H1 (cell line): ENCODE data around the gene DVL3. TPM values are rescaled to one million over a fixed set of nuclear protein-coding genes. Genes with fewer than 3 reads are reported as not detected.

Experiments
- CTCF ChIA-PET: fragments of 300-600 bp; sonication (Branson Sonifier 250); formaldehyde crosslinking; loops from one replicate; lab custom pipeline; 2021; ENCODE audit not compliant: partially characterized antibody; lab: Charles Lee
- POLR2A ChIA-PET: fragments of 300-600 bp; sonication (Branson Sonifier 250); formaldehyde crosslinking; loops from one replicate; lab custom pipeline; 2021; ENCODE audit warnings: inconsistent platforms; ENCODE audit not compliant: partially characterized antibody; lab: Charles Lee
- DNase-seq, 2 experiments: peaks; one replicate each; pipeline versions ENCODE4 v3.0.0 to v3.0.0-alpha.2; 2010 to 2022; ENCODE audit warnings: low spot score in 2 of 2, low read depth in 1 of 2, mixed read lengths in 1 of 2
- FAIRE-seq: peaks from 2 replicates; lab custom pipeline; 2011; peaks lifted over from hg19 to GRCh38; lab: Jason Lieb, UNC
- H2AFZ ChIP-seq: 2 replicates; pipeline ENCODE4 v1.8.1; 2012; ENCODE audit warnings: low read length, inconsistent platforms
- H2AK5ac ChIP-seq: 2 replicates; pipeline ENCODE4 v1.6.1; 2013; ENCODE audit warnings: low read depth, low read length
- H2BK120ac ChIP-seq: replicated peaks from 2 replicates; pipeline ENCODE3; 2013; ENCODE audit warnings: low read depth, low read length, inconsistent platforms
- H2BK12ac ChIP-seq: 2 replicates; pipeline ENCODE4 v1.6.1; 2013; ENCODE audit warnings: low read depth, low read length
- H2BK15ac ChIP-seq: 2 replicates; pipeline ENCODE4 v1.6.1; 2013; ENCODE audit warnings: low read length
- H2BK20ac ChIP-seq: 2 replicates; pipeline ENCODE4 v1.6.1; 2013; ENCODE audit warnings: low read length
- H2BK5ac ChIP-seq: 2 replicates; pipeline ENCODE4 v1.6.1; 2013; ENCODE audit warnings: low read depth, low read length
- H3K14ac ChIP-seq: 2 replicates; pipeline ENCODE4 v1.6.1; 2013; ENCODE audit warnings: inconsistent platforms; ENCODE audit not compliant: insufficient read length
- H3K18ac ChIP-seq: 2 replicates; pipeline ENCODE4 v1.6.1; 2013; ENCODE audit warnings: low read length; ENCODE audit errors: extremely low read depth
- H3K23ac ChIP-seq: 2 replicates; pipeline ENCODE4 v1.6.1; 2013; ENCODE audit warnings: inconsistent platforms; ENCODE audit not compliant: insufficient read length
- H3K23me2 ChIP-seq: 2 replicates; pipeline ENCODE4 v1.6.1; 2013; ENCODE audit warnings: low read depth, low read length
- H3K27ac ChIP-seq: 2 replicates; pipeline ENCODE4 v1.6.1; 2011; ENCODE audit warnings: low read depth, low read length, inconsistent platforms
- H3K27me3 ChIP-seq, 4 experiments: replicated peaks in 1 of 4; 1 replicate in 1 of 4; 2 replicates in 3 of 4; pipeline versions ENCODE4 v1.6.1 to v1.8.1; 2011 to 2013; ENCODE audit warnings: low read length in 3 of 4, mild to moderate bottlenecking in 3 of 4, inconsistent platforms in 2 of 4, mixed read lengths in 2 of 4, moderate library complexity in 1 of 4; ENCODE audit not compliant: control insufficient read depth in 3 of 4, insufficient read depth in 3 of 4; ENCODE audit errors: extremely low read depth in 1 of 4
- H3K36me3 ChIP-seq, 4 experiments: 2 replicates each; pipeline versions ENCODE4 v1.6.1 to v1.8.1; 2011 to 2013; ENCODE audit warnings: mild to moderate bottlenecking in 4 of 4, low read length in 3 of 4, moderate library complexity in 2 of 4, control low read depth in 1 of 4, inconsistent platforms in 1 of 4; ENCODE audit not compliant: insufficient read depth in 4 of 4, control insufficient read depth in 2 of 4
- H3K4ac ChIP-seq: replicated peaks from 2 replicates; pipeline ENCODE3; 2013; ENCODE audit warnings: low read length, low read depth, mixed read lengths, inconsistent platforms; ENCODE audit not compliant: insufficient read length
- H3K4me1 ChIP-seq, 4 experiments: replicated peaks in 1 of 4; 1 replicate in 1 of 4; 2 replicates in 3 of 4; pipeline versions ENCODE4 v1.6.1 to v1.8.1; 2011 to 2013; ENCODE audit warnings: low read length in 3 of 4, inconsistent platforms in 2 of 4, mixed read lengths in 1 of 4; ENCODE audit not compliant: insufficient read depth in 4 of 4, control insufficient read depth in 3 of 4
- H3K4me2 ChIP-seq, 2 experiments: 2 replicates each; pipeline versions ENCODE4 v1.6.1 to v1.8.1; 2011 to 2013; ENCODE audit warnings: low read depth in 2 of 2, low read length in 2 of 2, control low read depth in 1 of 2, inconsistent platforms in 1 of 2, mild to moderate bottlenecking in 1 of 2; ENCODE audit not compliant: insufficient read depth in 1 of 2
- H3K4me3 ChIP-seq, 4 experiments: fragments of 200-600, 300-600 bp in 1 of 4; sonication (generic), shearing (Covaris generic), sonication (Bioruptor Twin) in 1 of 4; 2 replicates each; pipeline versions ENCODE4 v1.5.1 to v1.8.1; 2011 to 2016; ENCODE audit warnings: low read length in 4 of 4, low read depth in 3 of 4, control low read depth in 2 of 4, inconsistent platforms in 2 of 4, mild to moderate bottlenecking in 2 of 4, mixed read lengths in 1 of 4, moderate library complexity in 1 of 4; ENCODE audit not compliant: insufficient read depth in 2 of 4; ENCODE audit errors: extremely low read depth in 1 of 4
- H3K56ac ChIP-seq: replicated peaks from 2 replicates; pipeline ENCODE3; 2013; ENCODE audit warnings: low read depth, mild to moderate bottlenecking, mixed read lengths, low read length, inconsistent platforms; ENCODE audit not compliant: insufficient read length
- H3K79me1 ChIP-seq: 2 replicates; pipeline ENCODE4 v1.6.1; 2013; ENCODE audit warnings: low read depth, low read length, control low read depth
- H3K79me2 ChIP-seq, 2 experiments: 2 replicates each; pipeline versions ENCODE4 v1.6.1 to v1.8.1; 2012 to 2013; ENCODE audit warnings: low read length in 2 of 2, mild to moderate bottlenecking in 2 of 2, inconsistent platforms in 1 of 2; ENCODE audit not compliant: insufficient read depth in 2 of 2, control insufficient read depth in 1 of 2
- H3K9ac ChIP-seq, 4 experiments: replicated peaks in 1 of 4; 1 replicate in 1 of 4; 2 replicates in 3 of 4; pipeline versions ENCODE4 v1.6.1 to v1.8.1; 2011 to 2013; ENCODE audit warnings: low read depth in 3 of 4, low read length in 3 of 4, control low read depth in 2 of 4, mild to moderate bottlenecking in 2 of 4, moderate library complexity in 2 of 4, inconsistent platforms in 1 of 4; ENCODE audit errors: extremely low read depth in 1 of 4
- H3K9me3 ChIP-seq, 2 experiments: 2 replicates each; pipeline versions ENCODE4 v1.6.1 to v1.8.1; 2012 to 2013; ENCODE audit warnings: mild to moderate bottlenecking in 2 of 2, moderate library complexity in 2 of 2, control low read depth in 1 of 2, inconsistent platforms in 1 of 2, low read depth in 1 of 2, low read length in 1 of 2, mixed read lengths in 1 of 2; ENCODE audit not compliant: insufficient read depth in 2 of 2
- H4K20me1 ChIP-seq, 2 experiments: replicated peaks in 1 of 2; 2 replicates each; pipeline versions ENCODE3 to v1.8.1; 2011 to 2013; ENCODE audit warnings: inconsistent platforms in 2 of 2, low read length in 2 of 2, mild to moderate bottlenecking in 1 of 2; ENCODE audit not compliant: insufficient read depth in 2 of 2, control insufficient read depth in 1 of 2
- H4K5ac ChIP-seq: 2 replicates; pipeline ENCODE4 v1.6.1; 2013; ENCODE audit warnings: low read length, low read depth, mixed read lengths, inconsistent platforms; ENCODE audit not compliant: insufficient read length
- H4K8ac ChIP-seq: 2 replicates; pipeline ENCODE4 v1.8.0; 2013; ENCODE audit warnings: mild to moderate bottlenecking, moderate library complexity, low read length, inconsistent platforms; ENCODE audit not compliant: insufficient read depth; ENCODE audit errors: extremely low read depth
- H4K91ac ChIP-seq: replicated peaks from 2 replicates; pipeline ENCODE3; 2013; ENCODE audit warnings: low read length, mixed read lengths, inconsistent platforms; ENCODE audit not compliant: insufficient read length
- CHD1 ChIP-seq: IDR thresholded peaks from 2 replicates; pipeline ENCODE4 v1.6.1; 2012; ENCODE audit warnings: low read depth, low read length, improper control_type of control experiment
- CTBP2 ChIP-seq: IDR thresholded peaks from 2 replicates; pipeline ENCODE4 v1.7.0; 2011; ENCODE audit warnings: borderline replicate concordance, mild to moderate bottlenecking, moderate library complexity, mixed read lengths, low read length; ENCODE audit not compliant: insufficient read depth, insufficient read length
- JUND ChIP-seq: IDR thresholded peaks from 2 replicates; pipeline ENCODE4 v1.6.1; 2011; ENCODE audit warnings: mild to moderate bottlenecking, improper control_type of control experiment, low read length
- KDM4A ChIP-seq: IDR thresholded peaks from one replicate; pipeline ENCODE4 v1.7.1; 2012; ENCODE audit warnings: low read depth, mild to moderate bottlenecking, moderate library complexity, low read length, inconsistent platforms; ENCODE audit not compliant: severe bottlenecking
- MAFK ChIP-seq: IDR thresholded peaks from 2 replicates; pipeline ENCODE4 v1.6.1; 2012; ENCODE audit warnings: low read depth, mild to moderate bottlenecking, improper control_type of control experiment, low read length
- PHF8 ChIP-seq: fragments of 200-600 bp; sonication (generic); conservative IDR thresholded peaks from 2 replicates; pipeline ENCODE4 v1.7.1; 2012; ENCODE audit warnings: low read depth, mild to moderate bottlenecking, inconsistent platforms, low read length, moderate library complexity
- POLR2AphosphoS5 ChIP-seq: IDR thresholded peaks from 2 replicates; pipeline ENCODE4 v1.6.1; 2011; ENCODE audit warnings: low read depth, low read length
- RBBP5 ChIP-seq: IDR thresholded peaks from 2 replicates; pipeline ENCODE4 v1.7.1; 2012; ENCODE audit warnings: low read depth, mild to moderate bottlenecking, inconsistent platforms, low read length, moderate library complexity, borderline replicate concordance
- SAP30 ChIP-seq: fragments of 300-600 bp; sonication (generic); IDR thresholded peaks from 2 replicates; pipeline ENCODE4 v1.7.1; 2012; ENCODE audit warnings: low read length, moderate library complexity, mild to moderate bottlenecking, inconsistent platforms; ENCODE audit not compliant: insufficient read depth, insufficient replicate concordance
- SIRT6 ChIP-seq: IDR thresholded peaks from one replicate; pipeline ENCODE4 v1.7.1; 2012; ENCODE audit warnings: low read length, inconsistent platforms
- SRF ChIP-seq: IDR thresholded peaks from 2 replicates; pipeline ENCODE4 v1.6.1; 2011; ENCODE audit warnings: mild to moderate bottlenecking, low read depth, low read length, moderate library complexity
- WGBS, 2 experiments: shearing (Covaris generic) in 1 of 2; methylation state at CpG; one replicate each; pipeline versions ENCODE4 v1.1.6 to v1.1.7; 2013 to 2015; ENCODE audit warnings: low lambda C conversion rate in 2 of 2, mixed read lengths in 2 of 2, inconsistent platforms in 1 of 2, low coverage in 1 of 2, missing lambda C conversion rate in 1 of 2; ENCODE audit not compliant: insufficient replicate concordance in 2 of 2, insufficient coverage in 1 of 2, insufficient read length in 1 of 2; ENCODE audit errors: extremely low coverage in 1 of 2, missing lambda C conversion rate in 1 of 2; 5-methylcytosine and 5-hydroxymethylcytosine counted together
- polyA plus RNA-seq, 7 experiments: library from polyadenylated mRNA; depleted of rRNA in 3 of 7; stranded (reverse) in 5 of 7; unstranded in 2 of 7; fragments of >200 nt in 5 of 7; fragments of 200-250 nt in 2 of 7; gene quantifications; 1 replicate in 5 of 7; 2 replicates in 1 of 7; 4 replicates in 1 of 7; pipeline versions ENCODE4 v1.2.1 to v1.2.3, GENCODE V29; 2011 to 2013; ENCODE audit warnings: missing spikeins in 2 of 7, mixed read lengths in 2 of 7
- total RNA-seq: library from RNA; stranded (reverse); fragmentation: NEBNext Ultra II Directional; extraction: Animal tissue kit (Norgen Biotek cat#: 25700); gene quantifications from 2 replicates; pipeline ENCODE4 v1.2.1, GENCODE V29; 2021
- TF ChIP-seq, protein P1 (sequence below): IDR thresholded peaks from 2 replicates; pipeline ENCODE4 v1.6.1; 2011; ENCODE audit warnings: low read depth, mild to moderate bottlenecking, low read length; ENCODE audit not compliant: insufficient read depth

Gene DVL3
- total and polyA plus RNA-seq, 2 of the 8 experiments (the other 6 are each of a cell fraction or from before 2014, with no cell fraction given) = 38.5 to 66.6 TPM

DNA sequence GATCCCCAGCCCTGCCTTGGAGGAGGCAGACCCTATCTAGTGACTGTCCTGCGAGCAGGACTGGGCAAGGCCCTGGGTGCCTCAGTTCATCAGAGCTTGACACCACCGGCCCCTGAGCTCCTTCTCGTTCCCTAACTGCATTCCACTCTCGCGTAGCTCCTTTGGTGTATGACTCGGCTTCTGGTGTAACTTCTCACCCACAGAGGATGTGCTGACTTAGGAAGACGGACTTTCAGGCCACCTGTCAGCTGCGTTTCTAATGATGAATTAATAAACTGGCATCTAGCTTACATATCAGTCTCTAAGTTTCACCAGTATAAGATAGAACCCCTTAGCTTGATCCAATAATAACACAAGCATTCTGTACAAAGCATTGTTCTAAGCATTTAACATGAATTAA, 48.3 kb downstream of the DVL3 start:
- FAIRE-seq = no peak
- no peak overlapping the region for H3K4me3 ChIP-seq
- H3K4ac ChIP-seq = no peak overlapping the region
- POLR2A ChIA-PET = interaction anchor here (0.7 to 1.2 kb wide), 2 partner anchors 8 to 27 kb away, joined by 3 read pairs; no protein-coding TSS in a partner anchor
- WGBS, 2 experiments = 89% methylated on average over 8 of the region's 8 CpGs; no CpG with 5 or more reads in 1 of the 2 experiments
- H3K36me3 ChIP-seq = no peaks in the 10 kb centered on the region
- no peak overlapping the region for H2BK20ac ChIP-seq
- no peak overlapping the region for H2BK5ac ChIP-seq
- TF ChIP-seq JUND (no peak), CHD1 (no peak), RBBP5 (no peak), PHF8 (no peak), MAFK (no peak), POLR2AphosphoS5 (no peak), SRF (no peak), CTBP2 (no peak), KDM4A (no peak), SIRT6 (no peak), SAP30 (no peak)
- TF ChIP-seq, protein P1, sequence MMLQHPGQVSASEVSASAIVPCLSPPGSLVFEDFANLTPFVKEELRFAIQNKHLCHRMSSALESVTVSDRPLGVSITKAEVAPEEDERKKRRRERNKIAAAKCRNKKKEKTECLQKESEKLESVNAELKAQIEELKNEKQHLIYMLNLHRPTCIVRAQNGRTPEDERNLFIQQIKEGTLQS = no peak
- CTCF ChIA-PET = interaction anchor here (0.7 to 6.3 kb wide), 7 partner anchors 9 to 86 kb away, joined by 3 to 39 read pairs (median 3); no protein-coding TSS in a partner anchor
- H2BK15ac ChIP-seq = no peak overlapping the region
- no peak overlapping the region for H2BK120ac ChIP-seq
- no peak overlapping the region for H3K27ac ChIP-seq
- no peak overlapping the region for H4K91ac ChIP-seq
- H3K56ac ChIP-seq = no peak overlapping the region
- no peak overlapping the region for H3K23ac ChIP-seq
- no peak overlapping the region for H4K5ac ChIP-seq
- no peak overlapping the region for H4K8ac ChIP-seq
- no peak overlapping the region for H3K14ac ChIP-seq
- no peaks in the 10 kb centered on the region for H3K4me1 ChIP-seq
- no peak overlapping the region for H3K18ac ChIP-seq
- H2AFZ ChIP-seq = no peak overlapping the region
- no peaks in the 10 kb centered on the region for H3K23me2 ChIP-seq
- no peak for DNase-seq
- no peaks in the 10 kb centered on the region for H3K79me2 ChIP-seq
- H2BK12ac ChIP-seq = no peak overlapping the region
- H3K4me2 ChIP-seq = no peak overlapping the region
- no peaks in the 10 kb centered on the region for H3K27me3 ChIP-seq
- no peaks in the 10 kb centered on the region for H4K20me1 ChIP-seq
- H2AK5ac ChIP-seq = no peak overlapping the region
- H3K9ac ChIP-seq = no peak overlapping the region
- H3K9me3 ChIP-seq = no peaks in the 10 kb centered on the region
- H3K79me1 ChIP-seq = no peaks in the 10 kb centered on the region
